Breast epithelium (tissue), 4 donors: Measurements from ENCODE around the gene SLX4IP. TPM values are rescaled to one million over a fixed set of nuclear protein-coding genes. Genes with fewer than 3 reads are reported as not detected.
A peak's percentile ranks its signal among the peaks of the same experiment; 100 is the strongest.

ENCODE experiments used
- DNase-seq, 2 donors: peaks; one replicate each; pipeline ENCODE4 v3.0.0-alpha.2; 2019; ENCODE audit warnings: low spot score in 2 of 2
- H3K27ac ChIP-seq, 2 donors: fragments of 200-600 bp; sonication (generic) in 1 of 2; one replicate each; pipeline ENCODE4 v1.5.1; 2016 to 2019; ENCODE audit warnings: mild to moderate bottlenecking in 1 of 2
- H3K27me3 ChIP-seq, 2 donors: fragments of 200-600 bp; sonication (generic) in 1 of 2; one replicate each; pipeline versions ENCODE4 v1.5.1 to v1.6.0; 2017 to 2019; ENCODE audit warnings: control low read depth in 1 of 2, mild to moderate bottlenecking in 1 of 2
- H3K36me3 ChIP-seq: fragments of 200-600 bp; one replicate; pipeline ENCODE4 v1.5.1; 2019
- H3K4me1 ChIP-seq, 2 donors: fragments of 200-600 bp; sonication (generic); one replicate each; pipeline ENCODE4 v1.5.1; 2016 to 2019; ENCODE audit warnings: control low read depth in 1 of 2
- H3K4me3 ChIP-seq, 3 donors: fragments of 200-600 bp; sonication (generic); 1 replicate in 2 of 3; 2 replicates in 1 of 3; pipeline ENCODE4 v1.5.1; 2016 to 2019; ENCODE audit warnings: mild to moderate bottlenecking in 3 of 3, moderate library complexity in 2 of 3
- H3K9me3 ChIP-seq, 2 donors: fragments of 200-600 bp; sonication (generic) in 1 of 2; one replicate each; pipeline ENCODE4 v1.5.1; 2016 to 2019; ENCODE audit warnings: control low read depth in 1 of 2
- CTCF ChIP-seq, 3 donors: fragments of 450-650 bp; IDR thresholded peaks; one replicate each; pipeline ENCODE4 v1.5.1; 2016 to 2017; ENCODE audit warnings: antibody characterized with exemption in 3 of 3, mild to moderate bottlenecking in 3 of 3, moderate library complexity in 3 of 3
- POLR2A ChIP-seq: fragments of 450-650 bp; IDR thresholded peaks from one replicate; pipeline ENCODE4 v1.6.1; 2016; ENCODE audit warnings: antibody characterized with exemption, mild to moderate bottlenecking, moderate library complexity
- POLR2AphosphoS5 ChIP-seq, 3 donors: sonication (generic); formaldehyde crosslinking; IDR thresholded peaks; one replicate each; pipeline ENCODE4 v1.6.1; 2017; ENCODE audit warnings: antibody characterized with exemption in 3 of 3
- intact Hi-C: fragments of 100-400 bp; cut with DNase I; formaldehyde crosslinking; loops from one replicate; pipeline ENCODE4 v1.15.1; 2023; ENCODE audit warnings: low total_unique reads
- total RNA-seq, 3 donors: library from RNA; depleted of rRNA; stranded (reverse); fragments of >200 nt; gene quantifications; one replicate each; pipeline ENCODE4 v1.1.0, GENCODE V29; 2016

The SLX4IP gene
- total RNA-seq, 3 donors from 2014 or later, result 4.2 to 6.9 (median 5.9) TPM

- Histone ChIP-seq H3K27ac (no peak overlapping the region), H3K9me3 (no peaks in the 10 kb centered on the region), H3K27me3 (no peaks in the 10 kb centered on the region), H3K36me3 (no peaks in the 10 kb centered on the region), H3K4me1 (no peaks in the 10 kb centered on the region), H3K4me3 (no peak overlapping the region)
- DNase-seq, result no peak
- TF ChIP-seq POLR2AphosphoS5 (IDR thresholded peaks at IDR 0.05), result no peak
- TF ChIP-seq POLR2A, result no peak
- no peak for TF ChIP-seq CTCF (IDR thresholded peaks at IDR 0.05)
- intact Hi-C loops, result no loop called here
Observed at GRCh38 chr20:10522328-10522727, 87.2 kb downstream of the SLX4IP start.

DNA sequence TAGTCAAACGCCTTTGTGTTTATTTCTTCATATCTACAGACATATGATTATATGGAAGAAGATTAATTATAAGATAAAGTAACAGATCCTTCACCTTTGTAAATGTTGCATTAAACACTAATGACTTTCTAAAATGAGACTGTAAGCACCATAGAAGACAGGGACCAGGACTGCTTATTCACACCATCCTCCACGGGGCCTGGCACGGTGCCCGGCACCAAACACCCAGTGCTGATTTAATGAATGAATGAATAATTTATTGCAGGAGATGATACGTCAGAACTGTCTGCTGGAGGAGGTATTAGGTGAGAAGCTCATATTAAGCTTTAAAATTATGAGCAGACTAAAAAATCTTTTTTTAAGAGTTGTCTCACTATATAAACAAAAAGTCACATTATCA, 88.3 kb downstream of the SLX4IP start:
- Histone ChIP-seq H3K36me3 (no peaks in the 10 kb centered on the region), H3K4me3 (no peak overlapping the region), H3K27me3 (no peaks in the 10 kb centered on the region), H3K4me1 (no peaks in the 10 kb centered on the region), H3K9me3 (no peaks in the 10 kb centered on the region), H3K27ac (no peak overlapping the region)
- no peak for DNase-seq
- intact Hi-C loops, result no loop called here
- TF ChIP-seq POLR2A (no peak), CTCF (IDR thresholded peaks at IDR 0.05) (no peak), POLR2AphosphoS5 (IDR thresholded peaks at IDR 0.05) (no peak)

DNA sequence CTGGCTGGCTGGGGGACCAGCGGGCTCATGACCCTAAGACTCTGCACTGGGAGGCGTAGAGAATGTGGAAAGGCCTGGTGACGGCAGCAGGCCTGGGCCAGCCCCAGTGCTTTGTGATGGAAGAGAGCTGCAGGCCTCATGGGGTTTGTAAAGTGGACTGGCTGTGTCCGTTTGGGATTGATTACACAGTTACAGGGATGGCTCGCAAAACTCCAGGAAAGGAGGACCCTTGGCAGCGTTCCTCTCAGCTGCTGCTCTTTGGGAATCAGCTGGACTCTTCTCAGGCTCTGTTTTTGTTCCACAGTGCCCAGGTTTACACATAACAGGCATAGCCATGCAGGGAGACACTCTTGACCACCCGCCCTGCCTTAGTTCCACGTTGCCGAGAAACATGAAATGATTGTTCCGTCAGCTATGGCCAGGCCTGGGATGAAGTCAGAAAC, 89.0 kb downstream of the SLX4IP start:
- intact Hi-C loops, result no loop called here
- H3K9me3 ChIP-seq, result no peaks in the 10 kb centered on the region
- no peaks in the 10 kb centered on the region for H3K36me3 ChIP-seq
- no peak for TF ChIP-seq POLR2A
- no peak for TF ChIP-seq CTCF (IDR thresholded peaks at IDR 0.05)
- no peak for TF ChIP-seq POLR2AphosphoS5 (IDR thresholded peaks at IDR 0.05)
- DNase-seq, result no peak
- H3K27me3 ChIP-seq, result no peaks in the 10 kb centered on the region
- no peaks in the 10 kb centered on the region for H3K4me1 ChIP-seq
- peak overlapping the region; percentile 56 to 79 for H3K27ac ChIP-seq
- no peak overlapping the region for H3K4me3 ChIP-seq

- H3K4me3 ChIP-seq, result no peak overlapping the region
- H3K36me3 ChIP-seq, result no peaks in the 10 kb centered on the region
- H3K27ac ChIP-seq, result peak overlapping the region; percentile 56 to 79
- no peak for TF ChIP-seq POLR2A
- TF ChIP-seq CTCF (IDR thresholded peaks at IDR 0.05), result no peak
- TF ChIP-seq POLR2AphosphoS5 (IDR thresholded peaks at IDR 0.05), result no peak
- H3K27me3 ChIP-seq, result no peaks in the 10 kb centered on the region
- H3K4me1 ChIP-seq, result no peaks in the 10 kb centered on the region
- no peak for DNase-seq
- no peaks in the 10 kb centered on the region for H3K9me3 ChIP-seq
- intact Hi-C loops, result no loop called here
Observed at GRCh38 chr20:10524643-10525042, 89.5 kb downstream of the SLX4IP start.

GRCh38 chr20:10527781-10528180, 92.7 kb downstream of the SLX4IP start:
- Histone ChIP-seq H3K36me3 (no peaks in the 10 kb centered on the region), H3K9me3 (no peaks in the 10 kb centered on the region), H3K27me3 (no peaks in the 10 kb centered on the region), H3K4me1 (no peaks in the 10 kb centered on the region), H3K27ac (no peak overlapping the region), H3K4me3 (no peak overlapping the region)
- intact Hi-C loops, result no loop called here
- TF ChIP-seq POLR2AphosphoS5 (IDR thresholded peaks at IDR 0.05) (no peak), POLR2A (no peak), CTCF (IDR thresholded peaks at IDR 0.05) (no peak)
- no peak for DNase-seq
